GM18907 (cell line): ENCODE results near the gene GRM5.
A peak's percentile ranks its signal among the peaks of the same experiment; 100 is the strongest.
"Not testable (repeated sequence)": the region's sequence is repeated elsewhere in the genome, so short reads cannot be mapped to it uniquely, and the experiment has no call there.

Source experiments
- ATAC-seq: cut with Tn5 transposase; IDR thresholded peaks from one replicate; pipeline ENCODE4 v1.9.1; 2021; ENCODE audit warnings: mild to moderate bottlenecking, moderate library complexity; ENCODE audit not compliant: unreplicated experiment

Gene GRM5

GRCh38 chr11:88511006-88511405, 554.8 kb downstream of the GRM5 start:
- ATAC-seq: no peak

- peak; percentile 75 for ATAC-seq
These were observed 556.8 kb downstream of the GRM5 start for GRCh38 chr11:88508759-88509581.

- peak; percentile 25 for ATAC-seq
These were observed 557.4 kb downstream of the GRM5 start for GRCh38 chr11:88508418-88508758.

- ATAC-seq: no peak
These were observed 557.9 kb downstream of the GRM5 start for GRCh38 chr11:88507771-88508417.

GRCh38 chr11:88501541-88501940, 564.2 kb downstream of the GRM5 start:
- no peak for ATAC-seq

GRCh38 chr11:88495836-88496235, 569.9 kb downstream of the GRM5 start:
- ATAC-seq: no peak

GRCh38 chr11:88494848-88495247, 570.9 kb downstream of the GRM5 start:
- no peak for ATAC-seq

GRCh38 chr11:88491674-88492073, 574.1 kb downstream of the GRM5 start:
- no peak for ATAC-seq

- no peak for ATAC-seq
These were observed 576.8 kb downstream of the GRM5 start for GRCh38 chr11:88489030-88489429.

GRCh38 chr11:88487646-88488045, 578.1 kb downstream of the GRM5 start:
- ATAC-seq: no peak

GRCh38 chr11:88484873-88485621, 580.7 kb downstream of the GRM5 start:
- ATAC-seq: peak; percentile 83

- ATAC-seq: no peak
These were observed 582.9 kb downstream of the GRM5 start for GRCh38 chr11:88482871-88483301.

GRCh38 chr11:88480223-88480622, 585.6 kb downstream of the GRM5 start:
- ATAC-seq: no peak

- no peak for ATAC-seq
These were observed 587.5 kb downstream of the GRM5 start for GRCh38 chr11:88478136-88478815.

- no peak for ATAC-seq
These were observed 589.8 kb downstream of the GRM5 start for GRCh38 chr11:88475991-88476418.

GRCh38 chr11:88474655-88475054, 591.1 kb downstream of the GRM5 start:
- no peak for ATAC-seq

- ATAC-seq: no peak
These were observed 596.1 kb downstream of the GRM5 start for GRCh38 chr11:88469561-88470225.

- ATAC-seq: no peak
These were observed 601.3 kb downstream of the GRM5 start for GRCh38 chr11:88464528-88464927.

- ATAC-seq: not testable (repeated sequence)
These were observed 602.5 kb downstream of the GRM5 start for GRCh38 chr11:88463301-88463700.

- not testable (repeated sequence) for ATAC-seq
These were observed 607.7 kb downstream of the GRM5 start for GRCh38 chr11:88458047-88458446.

GRCh38 chr11:88455974-88456373, 609.8 kb downstream of the GRM5 start:
- ATAC-seq: no peak
